Measurements from ENCODE around the gene TWF2. TPM values are rescaled to one million over a fixed set of nuclear protein-coding genes. Genes with fewer than 3 reads are reported as not detected.

TWF2 gene
- total and polyA plus RNA-seq, 10 of the 15 experiments (the other 5 are each of a cell fraction or from before 2014, with no cell fraction given) = 0.16 to 106 (median 68.5) TPM

DNA sequence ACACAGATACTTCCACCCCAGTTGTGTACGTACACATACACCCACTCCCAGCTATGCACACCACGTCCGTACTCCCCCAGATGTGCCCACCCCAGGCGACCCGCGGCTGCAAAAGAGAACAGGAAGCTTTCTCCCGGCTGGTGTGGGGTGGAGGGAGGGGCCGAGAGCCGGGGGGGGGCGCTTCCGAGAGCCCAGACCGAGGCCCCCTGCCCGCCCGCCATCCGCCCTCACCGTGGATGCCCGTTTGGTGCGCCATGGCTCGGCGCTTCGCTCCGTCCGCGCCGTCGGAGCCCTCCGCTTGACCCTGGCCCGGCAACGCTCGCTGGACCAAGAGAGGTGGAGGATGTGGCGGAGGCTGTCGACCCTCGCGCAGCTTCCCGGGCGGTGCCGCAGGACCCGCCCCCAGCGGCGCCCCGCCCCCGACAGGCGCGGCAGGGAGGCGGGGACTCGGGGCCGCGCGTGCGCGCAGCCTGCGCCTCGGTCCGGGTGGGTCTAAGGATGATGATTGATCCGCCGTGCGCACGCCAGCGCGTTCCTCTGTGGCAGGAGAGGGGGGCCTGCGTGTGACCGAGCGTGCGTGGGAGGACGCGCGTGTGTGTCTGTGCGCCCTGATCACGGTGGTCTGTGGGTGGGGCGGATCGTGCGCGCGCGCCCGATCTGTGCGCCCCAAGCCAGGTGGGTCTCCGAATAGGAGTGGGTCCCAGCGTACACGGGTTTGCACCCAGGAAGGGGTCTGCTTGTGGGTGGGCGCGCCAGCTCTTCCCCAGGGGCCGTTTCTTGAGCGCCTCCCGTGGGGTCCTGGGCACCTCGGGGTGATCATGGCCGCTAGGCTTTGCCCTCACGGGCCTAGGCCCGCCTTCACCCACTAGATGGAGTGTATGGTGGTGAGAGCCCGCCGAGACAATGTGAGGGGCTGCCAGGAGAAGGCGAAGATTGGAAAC lies at the start of gene TWF2 (continued):
- TF ChIP-seq, protein P1, sequence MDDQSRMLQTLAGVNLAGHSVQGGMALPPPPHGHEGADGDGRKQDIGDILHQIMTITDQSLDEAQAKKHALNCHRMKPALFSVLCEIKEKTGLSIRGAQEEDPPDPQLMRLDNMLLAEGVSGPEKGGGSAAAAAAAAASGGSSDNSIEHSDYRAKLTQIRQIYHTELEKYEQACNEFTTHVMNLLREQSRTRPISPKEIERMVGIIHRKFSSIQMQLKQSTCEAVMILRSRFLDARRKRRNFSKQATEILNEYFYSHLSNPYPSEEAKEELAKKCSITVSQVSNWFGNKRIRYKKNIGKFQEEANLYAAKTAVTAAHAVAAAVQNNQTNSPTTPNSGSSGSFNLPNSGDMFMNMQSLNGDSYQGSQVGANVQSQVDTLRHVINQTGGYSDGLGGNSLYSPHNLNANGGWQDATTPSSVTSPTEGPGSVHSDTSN (IDR thresholded peaks at IDR 0.05; ENCODE audit: insufficient replicate concordance, low read depth, low read length) = peak; percentile 72
- 0 out of 2 replicates have a peak, but pooled peaks have one; percentile 63 for TF ChIP-seq ZNF207 (IDR thresholded peaks at IDR 0.05; ENCODE audit: borderline replicate concordance)
- peak; percentile 37; the same call in 1 of the 2 replicates for TF ChIP-seq SMC3 (IDR thresholded peaks at IDR 0.05; ENCODE audit: borderline replicate concordance, low read length)
- TF ChIP-seq MTA2 (IDR thresholded peaks at IDR 0.05; ENCODE audit: low read depth) = peak; percentile 35; the same call in 1 of the 2 replicates
- TF ChIP-seq, protein P2, sequence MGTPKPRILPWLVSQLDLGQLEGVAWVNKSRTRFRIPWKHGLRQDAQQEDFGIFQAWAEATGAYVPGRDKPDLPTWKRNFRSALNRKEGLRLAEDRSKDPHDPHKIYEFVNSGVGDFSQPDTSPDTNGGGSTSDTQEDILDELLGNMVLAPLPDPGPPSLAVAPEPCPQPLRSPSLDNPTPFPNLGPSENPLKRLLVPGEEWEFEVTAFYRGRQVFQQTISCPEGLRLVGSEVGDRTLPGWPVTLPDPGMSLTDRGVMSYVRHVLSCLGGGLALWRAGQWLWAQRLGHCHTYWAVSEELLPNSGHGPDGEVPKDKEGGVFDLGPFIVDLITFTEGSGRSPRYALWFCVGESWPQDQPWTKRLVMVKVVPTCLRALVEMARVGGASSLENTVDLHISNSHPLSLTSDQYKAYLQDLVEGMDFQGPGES (IDR thresholded peaks at IDR 0.05) = no peak
- TF ChIP-seq ESRRA (IDR thresholded peaks at IDR 0.05; ENCODE audit: low read length) = no peak
- TF ChIP-seq SMARCA5 (IDR thresholded peaks at IDR 0.05) = peak; percentile 84; the same call in 1 of the 2 replicates
- TF ChIP-seq DPF2 (IDR thresholded peaks at IDR 0.05) = peak; percentile 74; the same call in 1 of the 2 replicates
- TF ChIP-seq GATAD2B (conservative IDR thresholded peaks at IDR 0.05; ENCODE audit: low read depth) = peak; percentile 97
- TF ChIP-seq TARDBP (IDR thresholded peaks at IDR 0.05; ENCODE audit: borderline replicate concordance) = no peak
- TF ChIP-seq POU2F2 (IDR thresholded peaks at IDR 0.05; ENCODE audit: borderline replicate concordance, low read depth, low read length) = 0 out of 3 replicates have a peak, but pooled peaks have one; percentile 30
- TF ChIP-seq EGR1 (IDR thresholded peaks at IDR 0.05; ENCODE audit: borderline replicate concordance in 1 of 2, low read depth in 2 of 2, low read length in 2 of 2) = peak in 1 of 2 experiments; percentile 89; a peak in 2 of 3 replicates
- peak; percentile 83; the same call in 1 of the 2 replicates for TF ChIP-seq POLR2AphosphoS5 (IDR thresholded peaks at IDR 0.05; ENCODE audit: low read length)
- TF ChIP-seq SMAD5 (IDR thresholded peaks at IDR 0.05; ENCODE audit: low read depth) = peak; percentile 53; the same call in 1 of the 2 replicates
- TF ChIP-seq RAD21 (IDR thresholded peaks at IDR 0.05; ENCODE audit: insufficient read depth, low read depth, low read length) = peak; percentile 30; the same call in 1 of the 2 replicates
- peak; percentile 28; the same call in 1 of the 2 replicates for TF ChIP-seq NR2C1 (IDR thresholded peaks at IDR 0.05)
- TF ChIP-seq, protein P3, sequence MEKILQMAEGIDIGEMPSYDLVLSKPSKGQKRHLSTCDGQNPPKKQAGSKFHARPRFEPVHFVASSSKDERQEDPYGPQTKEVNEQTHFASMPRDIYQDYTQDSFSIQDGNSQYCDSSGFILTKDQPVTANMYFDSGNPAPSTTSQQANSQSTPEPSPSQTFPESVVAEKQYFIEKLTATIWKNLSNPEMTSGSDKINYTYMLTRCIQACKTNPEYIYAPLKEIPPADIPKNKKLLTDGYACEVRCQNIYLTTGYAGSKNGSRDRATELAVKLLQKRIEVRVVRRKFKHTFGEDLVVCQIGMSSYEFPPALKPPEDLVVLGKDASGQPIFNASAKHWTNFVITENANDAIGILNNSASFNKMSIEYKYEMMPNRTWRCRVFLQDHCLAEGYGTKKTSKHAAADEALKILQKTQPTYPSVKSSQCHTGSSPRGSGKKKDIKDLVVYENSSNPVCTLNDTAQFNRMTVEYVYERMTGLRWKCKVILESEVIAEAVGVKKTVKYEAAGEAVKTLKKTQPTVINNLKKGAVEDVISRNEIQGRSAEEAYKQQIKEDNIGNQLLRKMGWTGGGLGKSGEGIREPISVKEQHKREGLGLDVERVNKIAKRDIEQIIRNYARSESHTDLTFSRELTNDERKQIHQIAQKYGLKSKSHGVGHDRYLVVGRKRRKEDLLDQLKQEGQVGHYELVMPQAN (conservative IDR thresholded peaks at IDR 0.05) = peak; percentile 33
- TF ChIP-seq, protein P4, sequence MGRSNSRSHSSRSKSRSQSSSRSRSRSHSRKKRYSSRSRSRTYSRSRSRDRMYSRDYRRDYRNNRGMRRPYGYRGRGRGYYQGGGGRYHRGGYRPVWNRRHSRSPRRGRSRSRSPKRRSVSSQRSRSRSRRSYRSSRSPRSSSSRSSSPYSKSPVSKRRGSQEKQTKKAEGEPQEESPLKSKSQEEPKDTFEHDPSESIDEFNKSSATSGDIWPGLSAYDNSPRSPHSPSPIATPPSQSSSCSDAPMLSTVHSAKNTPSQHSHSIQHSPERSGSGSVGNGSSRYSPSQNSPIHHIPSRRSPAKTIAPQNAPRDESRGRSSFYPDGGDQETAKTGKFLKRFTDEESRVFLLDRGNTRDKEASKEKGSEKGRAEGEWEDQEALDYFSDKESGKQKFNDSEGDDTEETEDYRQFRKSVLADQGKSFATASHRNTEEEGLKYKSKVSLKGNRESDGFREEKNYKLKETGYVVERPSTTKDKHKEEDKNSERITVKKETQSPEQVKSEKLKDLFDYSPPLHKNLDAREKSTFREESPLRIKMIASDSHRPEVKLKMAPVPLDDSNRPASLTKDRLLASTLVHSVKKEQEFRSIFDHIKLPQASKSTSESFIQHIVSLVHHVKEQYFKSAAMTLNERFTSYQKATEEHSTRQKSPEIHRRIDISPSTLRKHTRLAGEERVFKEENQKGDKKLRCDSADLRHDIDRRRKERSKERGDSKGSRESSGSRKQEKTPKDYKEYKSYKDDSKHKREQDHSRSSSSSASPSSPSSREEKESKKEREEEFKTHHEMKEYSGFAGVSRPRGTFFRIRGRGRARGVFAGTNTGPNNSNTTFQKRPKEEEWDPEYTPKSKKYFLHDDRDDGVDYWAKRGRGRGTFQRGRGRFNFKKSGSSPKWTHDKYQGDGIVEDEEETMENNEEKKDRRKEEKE (IDR thresholded peaks at IDR 0.05) = no peak
- TF ChIP-seq POLR2AphosphoS2 (IDR thresholded peaks at IDR 0.05; ENCODE audit: low read depth, low read length) = peak; percentile 83
- no peak for TF ChIP-seq SREBF2 (IDR thresholded peaks at IDR 0.05; ENCODE audit: low read length)
- no peak for TF ChIP-seq GABPA (IDR thresholded peaks at IDR 0.05; ENCODE audit: low read depth)
- TF ChIP-seq NR2F1 (conservative IDR thresholded peaks at IDR 0.05) = peak; percentile 38; the same call in 1 of the 2 replicates
- TF ChIP-seq HDGF (IDR thresholded peaks at IDR 0.05) = peak; percentile 72; the same call in 1 of the 2 replicates

Measured in GM12878 (cell line).